Fibroblast of mammary gland (primary cell): ENCODE results near the gene KCNG1.

ENCODE experiments used
- DNase-seq: peaks from one replicate; pipeline ENCODE4 v3.0.0-alpha.2; 2010; ENCODE audit warnings: low read depth
- H3K4me3 ChIP-seq: 2 replicates; pipeline ENCODE4 v1.5.1; 2011; ENCODE audit warnings: low read depth, mild to moderate bottlenecking, low read length, moderate library complexity; ENCODE audit not compliant: control insufficient read depth
- TF ChIP-seq, protein P1 (sequence below): conservative IDR thresholded peaks from 2 replicates; pipeline ENCODE4 v1.5.1; 2011; ENCODE audit warnings: low read depth, low read length, inconsistent platforms; ENCODE audit not compliant: control insufficient read depth, insufficient read depth

Gene KCNG1

DNA sequence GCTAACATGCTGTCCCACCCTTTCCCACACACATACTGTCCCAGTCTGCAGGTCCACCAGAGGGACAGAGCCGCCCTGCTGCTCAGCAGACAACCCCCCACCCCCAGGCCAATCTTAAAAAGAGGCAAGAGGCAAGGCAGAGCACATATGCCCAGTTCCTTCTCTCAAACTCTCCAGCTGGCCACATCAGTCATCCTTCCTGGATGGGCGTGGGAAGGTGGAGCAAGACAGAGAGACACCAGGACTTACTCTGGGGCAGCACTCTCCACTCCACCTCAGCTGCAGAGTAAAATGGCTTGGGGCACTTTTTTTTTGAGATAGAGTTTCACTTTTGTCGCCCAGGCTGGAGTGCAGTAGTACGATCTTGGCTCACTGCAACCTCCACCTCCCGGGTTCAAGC is 53.5 kb downstream of the KCNG1 start:
- TF ChIP-seq, protein P1, sequence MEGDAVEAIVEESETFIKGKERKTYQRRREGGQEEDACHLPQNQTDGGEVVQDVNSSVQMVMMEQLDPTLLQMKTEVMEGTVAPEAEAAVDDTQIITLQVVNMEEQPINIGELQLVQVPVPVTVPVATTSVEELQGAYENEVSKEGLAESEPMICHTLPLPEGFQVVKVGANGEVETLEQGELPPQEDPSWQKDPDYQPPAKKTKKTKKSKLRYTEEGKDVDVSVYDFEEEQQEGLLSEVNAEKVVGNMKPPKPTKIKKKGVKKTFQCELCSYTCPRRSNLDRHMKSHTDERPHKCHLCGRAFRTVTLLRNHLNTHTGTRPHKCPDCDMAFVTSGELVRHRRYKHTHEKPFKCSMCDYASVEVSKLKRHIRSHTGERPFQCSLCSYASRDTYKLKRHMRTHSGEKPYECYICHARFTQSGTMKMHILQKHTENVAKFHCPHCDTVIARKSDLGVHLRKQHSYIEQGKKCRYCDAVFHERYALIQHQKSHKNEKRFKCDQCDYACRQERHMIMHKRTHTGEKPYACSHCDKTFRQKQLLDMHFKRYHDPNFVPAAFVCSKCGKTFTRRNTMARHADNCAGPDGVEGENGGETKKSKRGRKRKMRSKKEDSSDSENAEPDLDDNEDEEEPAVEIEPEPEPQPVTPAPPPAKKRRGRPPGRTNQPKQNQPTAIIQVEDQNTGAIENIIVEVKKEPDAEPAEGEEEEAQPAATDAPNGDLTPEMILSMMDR: no peak

DNA sequence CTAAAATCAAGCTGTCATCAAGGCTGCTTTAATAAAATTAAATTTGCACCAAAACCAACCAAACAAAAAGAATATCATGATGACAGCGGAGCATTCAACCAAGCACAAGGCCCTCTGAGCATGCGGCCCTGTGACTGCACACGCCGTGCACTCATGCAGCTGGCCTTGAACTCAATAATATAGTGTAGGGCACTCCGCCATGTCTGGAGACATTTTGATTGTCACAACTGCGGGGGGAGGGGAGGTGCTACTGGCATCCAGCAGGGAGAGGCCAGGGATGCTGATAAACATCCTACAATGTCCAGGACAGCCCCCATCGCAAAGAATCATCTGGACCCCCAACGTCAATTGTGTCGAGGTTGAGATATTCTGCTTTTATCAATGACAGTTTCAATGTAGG is 54.6 kb downstream of the KCNG1 start:
- DNase-seq: no peak
- TF ChIP-seq, protein P1: no peak

More for the DNA sequence above, 53.5 kb downstream of the KCNG1 start:
- no peak overlapping the region for H3K4me3 ChIP-seq
- no peak for DNase-seq

DNA sequence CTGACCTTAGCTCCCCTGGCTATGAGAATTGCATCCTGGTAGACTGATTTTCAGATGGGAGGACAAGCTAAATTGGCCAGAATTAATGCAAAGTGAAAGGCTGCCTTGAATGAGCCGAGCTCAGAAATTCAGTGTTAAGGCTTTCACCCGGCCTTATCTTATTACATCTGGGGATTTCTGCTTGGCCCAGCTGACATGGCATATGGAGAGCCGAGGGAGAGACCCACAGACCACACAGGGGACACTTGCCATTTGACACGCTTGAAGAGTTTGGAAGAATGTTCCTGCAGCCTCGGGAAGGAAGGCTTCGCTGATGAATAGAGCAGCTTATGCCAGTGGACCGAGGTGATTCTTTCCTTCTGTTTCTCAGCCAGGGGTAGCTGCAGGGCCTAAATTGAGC is 55.3 kb downstream of the KCNG1 start:
- TF ChIP-seq, protein P1: no peak
- no peak overlapping the region for H3K4me3 ChIP-seq
- no peak for DNase-seq

More for the DNA sequence above, 54.6 kb downstream of the KCNG1 start:
- H3K4me3 ChIP-seq: no peak overlapping the region

DNA sequence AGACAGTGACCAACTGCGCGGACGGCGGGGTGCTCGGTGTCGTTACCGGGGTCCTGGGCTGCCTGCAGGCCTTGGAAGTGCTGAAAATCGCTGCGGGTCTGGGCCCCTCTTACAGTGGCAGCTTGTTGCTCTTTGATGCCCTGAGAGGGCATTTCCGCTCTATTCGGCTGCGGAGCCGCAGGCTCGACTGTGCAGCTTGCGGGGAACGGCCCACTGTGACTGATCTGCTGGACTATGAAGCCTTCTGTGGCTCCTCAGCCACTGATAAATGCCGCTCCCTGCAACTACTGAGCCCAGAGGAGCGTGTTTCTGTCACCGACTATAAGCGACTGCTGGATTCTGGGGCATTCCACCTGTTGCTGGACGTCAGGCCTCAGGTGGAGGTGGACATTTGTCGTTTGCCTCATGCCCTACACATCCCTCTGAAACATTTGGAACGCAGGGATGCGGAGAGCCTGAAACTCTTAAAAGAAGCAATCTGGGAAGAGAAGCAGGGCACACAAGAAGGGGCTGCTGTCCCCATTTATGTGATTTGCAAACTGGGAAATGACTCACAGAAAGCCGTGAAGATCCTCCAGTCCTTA is 63.3 kb downstream of the KCNG1 start:
- TF ChIP-seq, protein P1: no peak
- DNase-seq: no peak
- peak overlapping the region; percentile 94 for H3K4me3 ChIP-seq

DNA sequence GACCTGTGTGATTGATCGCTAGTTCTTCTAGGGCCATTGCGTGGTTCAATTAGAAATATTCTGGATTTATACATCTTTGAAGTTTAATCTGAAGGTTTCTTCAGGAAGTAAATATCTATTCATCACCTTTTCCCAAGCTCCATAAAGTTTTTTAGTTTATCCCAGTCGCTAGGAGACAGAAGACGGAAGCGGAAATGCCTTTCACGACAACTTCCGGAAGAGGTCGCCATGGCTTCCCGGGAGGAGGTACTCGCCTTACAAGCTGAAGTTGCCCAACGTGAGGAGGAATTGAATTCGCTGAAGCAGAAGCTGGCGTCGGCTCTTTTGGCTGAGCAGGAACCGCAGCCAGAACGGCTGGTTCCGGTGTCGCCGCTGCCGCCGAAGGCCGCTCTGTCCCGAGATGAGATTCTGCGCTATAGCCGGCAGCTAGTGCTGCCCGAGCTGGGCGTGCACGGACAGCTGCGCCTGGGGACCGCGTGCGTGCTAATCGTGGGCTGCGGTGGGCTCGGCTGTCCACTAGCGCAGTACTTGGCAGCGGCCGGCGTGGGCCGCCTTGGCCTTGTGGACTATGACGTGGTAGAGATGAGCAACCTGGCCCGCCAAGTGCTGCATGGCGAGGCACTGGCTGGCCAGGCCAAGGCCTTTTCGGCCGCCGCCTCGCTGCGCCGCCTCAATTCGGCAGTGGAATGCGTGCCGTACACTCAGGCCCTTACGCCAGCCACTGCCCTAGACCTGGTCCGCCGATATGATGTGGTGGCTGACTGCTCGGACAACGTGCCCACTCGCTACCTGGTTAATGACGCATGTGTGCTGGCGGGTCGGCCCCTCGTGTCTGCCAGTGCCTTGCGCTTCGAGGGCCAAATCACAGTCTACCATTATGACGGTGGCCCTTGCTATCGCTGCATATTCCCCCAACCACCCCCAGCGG is 64.0 kb downstream of the KCNG1 start, which contains the start of gene MOCS3:
Gene MOCS3, plus strand, starts transcription at position 204 of the 928 bp plus-strand sequence. Its CDS starts 25 bp downstream, at position 229.
- TF ChIP-seq, protein P1: no peak
- peak; percentile 93 for DNase-seq

DNA sequence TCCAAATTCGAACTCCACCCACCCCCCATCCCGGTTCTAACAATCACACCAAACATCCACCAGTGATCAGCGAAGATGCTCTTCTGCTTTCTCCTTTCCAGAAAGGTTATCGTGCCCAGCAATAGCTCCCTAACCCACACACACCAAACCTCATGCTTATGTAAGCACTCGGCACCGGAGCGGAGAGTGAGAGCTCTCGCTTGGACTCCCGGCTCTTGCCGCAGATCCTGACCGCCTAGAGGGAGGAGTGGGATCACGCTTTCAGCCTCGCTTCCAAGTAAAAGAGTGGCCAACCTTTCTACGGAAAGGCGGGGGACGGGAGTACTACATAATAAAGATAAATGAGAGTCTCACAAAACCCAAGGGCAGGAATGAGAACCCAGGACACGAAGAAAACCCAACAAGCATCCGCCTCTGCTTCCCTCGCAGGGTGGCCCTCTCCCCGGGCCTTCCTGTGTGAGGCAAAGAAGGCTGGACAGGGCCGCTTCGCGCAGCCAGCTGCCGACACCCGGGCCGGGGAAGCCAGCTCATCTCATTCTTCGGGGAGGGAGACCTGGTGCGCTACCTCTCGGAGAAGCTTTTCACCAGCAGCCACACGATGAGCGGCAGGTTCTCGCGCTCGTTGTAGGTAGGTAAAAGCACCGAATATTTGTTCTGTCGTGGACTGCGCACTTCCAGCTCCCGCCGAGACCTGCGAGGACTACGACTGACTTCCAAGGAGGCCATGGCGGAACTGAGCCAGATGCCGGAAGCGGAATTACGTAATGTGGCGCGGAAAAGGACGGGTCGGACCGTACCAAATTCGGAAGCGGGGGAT is 64.9 kb downstream of the KCNG1 start, which contains the start of gene DPM1:
Gene DPM1, minus strand, starts transcription at position 735 of the 817 bp plus-strand sequence. Its CDS starts 9 bp downstream, at position 726.
- DNase-seq: peak; percentile 90
- H3K4me3 ChIP-seq: peak within 1 kb of the TSS; percentile 94
- TF ChIP-seq, protein P1: no peak

More for the DNA sequence above, 64.0 kb downstream of the KCNG1 start, which contains the start of gene MOCS3:
- peak within 1 kb of the TSS; percentile 94 for H3K4me3 ChIP-seq
